GM12878 (cell line): ENCODE data around the gene FARS2. TPM values are rescaled to one million over a fixed set of nuclear protein-coding genes. Genes with fewer than 3 reads are reported as not detected.

Experiments
- ATAC-seq: fragments of 200-7000 bp; cut with Tn5 transposase; 3 replicates; pipeline ENCODE4 v1.9.1; 2020; ENCODE audit warnings: mild to moderate bottlenecking, moderate library complexity
- BruUV-seq: library from RNA; stranded (reverse); fragments of 400-500 nt; replicated peaks from 2 replicates; lab custom pipeline; 2021; lab: Mats Ljungman, UMichigan
- CTCF ChIA-PET: fragments of 300-600 bp; sonication (Branson Sonifier 250); formaldehyde crosslinking; extraction: SDS; loops from one replicate; lab custom pipeline; 2021; ENCODE audit warnings: inconsistent platforms; lab: Yijun Ruan, JAX
- POLR2A ChIA-PET: fragments of 350-600 bp; formaldehyde crosslinking; extraction: SDS; loops from one replicate; lab custom pipeline; 2021; ENCODE audit warnings: inconsistent platforms; lab: Charles Lee
- RAD21 ChIA-PET: fragments of 300-600 bp; sonication (Branson Sonifier 250); formaldehyde crosslinking; loops from one replicate; lab custom pipeline; 2023; ENCODE audit warnings: antibody characterized with exemption; ENCODE audit not compliant: unreplicated experiment; lab: Charles Lee
- SMC1A ChIA-PET: fragments of 300-600 bp; sonication (Branson Sonifier 250); formaldehyde crosslinking; loops from one replicate; lab custom pipeline; 2023; ENCODE audit not compliant: unreplicated experiment, uncharacterized antibody; lab: Charles Lee
- DNase-seq: peaks from one replicate; pipeline ENCODE4 v3.0.0-alpha.2; 2011; ENCODE audit warnings: low read depth, low spot score
- FAIRE-seq: peaks from 3 replicates; lab custom pipeline; 2011; peaks lifted over from hg19 to GRCh38; lab: Jason Lieb, UNC
- H2AFZ ChIP-seq: 2 replicates; pipeline ENCODE4 v1.6.0; 2011; ENCODE audit warnings: low read depth, low read length, control low read depth; ENCODE audit not compliant: control insufficient read depth
- H3K27ac ChIP-seq: 2 replicates; pipeline ENCODE4 v1.5.1; 2011; ENCODE audit warnings: control low read depth; ENCODE audit not compliant: control insufficient read depth, insufficient read depth
- H3K27me3 ChIP-seq, 2 experiments: replicated peaks in 1 of 2; 2 replicates each; pipeline versions ENCODE4 v1.6.0 to v1.6.1; 2011; ENCODE audit warnings: low read length in 1 of 2; ENCODE audit not compliant: control insufficient read depth in 2 of 2, insufficient read depth in 2 of 2
- H3K36me3 ChIP-seq, 2 experiments: 2 replicates each; pipeline ENCODE4 v1.5.1; 2011; ENCODE audit warnings: low read length in 1 of 2; ENCODE audit not compliant: control insufficient read depth in 2 of 2, insufficient read depth in 2 of 2
- H3K4me1 ChIP-seq: 2 replicates; pipeline ENCODE4 v1.6.1; 2011; ENCODE audit warnings: mild to moderate bottlenecking, low read length, moderate library complexity, mixed read lengths; ENCODE audit not compliant: control insufficient read depth, insufficient read depth
- H3K4me2 ChIP-seq: 2 replicates; pipeline ENCODE4 v1.6.0; 2011; ENCODE audit warnings: control low read depth; ENCODE audit not compliant: control insufficient read depth, insufficient read depth
- H3K4me3 ChIP-seq: fragments of 200-600 bp; sonication (generic); 2 replicates; pipeline ENCODE4 v1.5.1; 2016
- H3K79me2 ChIP-seq: 2 replicates; pipeline ENCODE4 v1.6.0; 2011; ENCODE audit warnings: low read length; ENCODE audit not compliant: control insufficient read depth, insufficient read depth
- H3K9ac ChIP-seq: 2 replicates; pipeline ENCODE4 v1.8.0; 2011; ENCODE audit warnings: low read length, control low read depth, mixed read lengths; ENCODE audit not compliant: control insufficient read depth, insufficient read depth
- H3K9me3 ChIP-seq: replicated peaks from 3 replicates; pipeline ENCODE4 v1.5.1; 2011; ENCODE audit warnings: mild to moderate bottlenecking, low read length; ENCODE audit not compliant: control insufficient read depth, insufficient read depth
- H4K20me1 ChIP-seq: 2 replicates; pipeline ENCODE4 v1.6.0; 2011; ENCODE audit not compliant: control insufficient read depth, insufficient read depth
- BCLAF1 ChIP-seq: fragments of 450-650 bp; IDR thresholded peaks from 2 replicates; pipeline ENCODE4 v1.6.1; 2017; ENCODE audit warnings: antibody characterized with exemption, mild to moderate bottlenecking, moderate library complexity
- CBX3 ChIP-seq: fragments of 200-600 bp; sonication (generic); IDR thresholded peaks from 2 replicates; pipeline ENCODE4 v1.6.1; 2016; ENCODE audit warnings: low read depth, borderline replicate concordance
- CEBPB ChIP-seq, 2 experiments: fragments of 150-350 bp in 1 of 2; IDR thresholded peaks; 2 replicates each; pipeline ENCODE4 v1.6.1; 2012 to 2014; ENCODE audit warnings: low read depth in 2 of 2, low read length in 2 of 2, borderline replicate concordance in 1 of 2, inconsistent platforms in 1 of 2
- CREM ChIP-seq: IDR thresholded peaks from 2 replicates; pipeline ENCODE4 v1.6.1; 2014; ENCODE audit warnings: antibody characterized with exemption, low read depth
- EED ChIP-seq: sonication (generic); IDR thresholded peaks from 2 replicates; pipeline ENCODE4 v1.6.1; 2016; ENCODE audit warnings: antibody characterized with exemption, low read depth
- FOXK2 ChIP-seq: fragments of 450-650 bp; IDR thresholded peaks from 2 replicates; pipeline ENCODE4 v1.6.1; 2017; ENCODE audit warnings: mild to moderate bottlenecking, moderate library complexity
- JUNB ChIP-seq: IDR thresholded peaks from 2 replicates; pipeline ENCODE4 v1.6.1; 2016; ENCODE audit warnings: antibody characterized with exemption, mild to moderate bottlenecking
- MYB ChIP-seq: fragments of 150-350 bp; IDR thresholded peaks from 2 replicates; pipeline ENCODE4 v1.6.1; 2014; ENCODE audit warnings: mild to moderate bottlenecking, low read depth, low read length, borderline replicate concordance
- NFIC ChIP-seq: IDR thresholded peaks from 2 replicates; pipeline ENCODE4 v1.6.1; 2012; ENCODE audit warnings: low read depth, mild to moderate bottlenecking, inconsistent platforms, low read length, moderate library complexity
- NR2F1 ChIP-seq: fragments of 450-650 bp; conservative IDR thresholded peaks from 2 replicates; pipeline ENCODE4 v1.6.1; 2017; ENCODE audit warnings: mild to moderate bottlenecking
- PBX3 ChIP-seq: IDR thresholded peaks from 2 replicates; pipeline ENCODE4 v1.6.1; 2011; ENCODE audit warnings: mild to moderate bottlenecking, low read depth, low read length, moderate library complexity; ENCODE audit not compliant: insufficient replicate concordance
- POLR2AphosphoS5 ChIP-seq: IDR thresholded peaks from 2 replicates; pipeline ENCODE4 v1.6.1; 2011; ENCODE audit warnings: mild to moderate bottlenecking, low read length, inconsistent platforms
- RAD51 ChIP-seq: fragments of 450-650 bp; IDR thresholded peaks from 2 replicates; pipeline ENCODE4 v1.6.1; 2016; ENCODE audit warnings: moderate library complexity, mild to moderate bottlenecking, inconsistent platforms
- RBBP5 ChIP-seq: fragments of 200-600 bp; sonication (generic); conservative IDR thresholded peaks from 2 replicates; pipeline ENCODE4 v1.6.1; 2016
- RUNX3 ChIP-seq: IDR thresholded peaks from 2 replicates; pipeline ENCODE4 v1.6.1; 2012; ENCODE audit warnings: low read length, inconsistent platforms
- SP1 ChIP-seq: IDR thresholded peaks from one replicate; pipeline ENCODE4 v1.6.1; 2011; ENCODE audit warnings: low read depth, low read length
- TCF7 ChIP-seq: IDR thresholded peaks from 2 replicates; pipeline ENCODE4 v1.6.1; 2014; ENCODE audit warnings: antibody characterized with exemption, borderline replicate concordance
- YY1 ChIP-seq: IDR thresholded peaks from 2 replicates; pipeline ENCODE4 v1.6.1; 2011; ENCODE audit warnings: low read depth, mild to moderate bottlenecking, low read length
- WGBS: methylation state at CpG from one replicate; pipeline ENCODE4 v1.1.6; 2016; ENCODE audit warnings: low lambda C conversion rate; ENCODE audit not compliant: insufficient replicate concordance, insufficient coverage; ENCODE audit errors: missing lambda C conversion rate; 5-methylcytosine and 5-hydroxymethylcytosine counted together
- in situ Hi-C: fragments of 300-500 bp; cut with MboI; formaldehyde crosslinking; loops from 9 replicates; pipeline ENCODE4 v1.14.3; 2018; ENCODE audit warnings: mixed read lengths
- intact Hi-C: fragments of 100-400 bp; cut with micrococcal nuclease; formaldehyde crosslinking; loops from one replicate; pipeline ENCODE4 v1.14.2; 2022; ENCODE audit not compliant: unreplicated experiment
- polyA plus RNA-seq, 11 experiments: library from polyadenylated mRNA; depleted of rRNA in 4 of 11; unstranded in 6 of 11; stranded (reverse) in 5 of 11; fragments of >200 nt; fragmentation: Nextera tagmentation in 4 of 11; fragmentation: Illumina TruSeq in 1 of 11; extraction: Ambion mirVana in 4 of 11; extraction: Trizol in 1 of 11; gene quantifications; 1 replicate in 1 of 11; 2 replicates in 10 of 11; pipeline versions ENCODE4 v1.2.1 to v1.2.3, GENCODE V29; 2011 to 2016; ENCODE audit warnings: inconsistent platforms in 2 of 11, missing spikeins in 2 of 11, low read depth in 1 of 11
- total RNA-seq, 4 experiments: library from RNA; depleted of rRNA in 3 of 4; stranded (reverse); fragments of >200 nt in 3 of 4; fragmentation: Illumina TruSeq in 1 of 4; extraction: Trizol in 1 of 4; gene quantifications; 2 replicates each; pipeline versions ENCODE4 v1.2.1 to v1.2.3, GENCODE V29; 2013 to 2021

FARS2 gene
- total and polyA plus RNA-seq, 10 of the 15 experiments (the other 5 are each of a cell fraction or from before 2014, with no cell fraction given): 16.8 to 46.7 (median 25.6) TPM

GRCh38 chr6:5425267-5425666 lies 164.0 kb downstream of the FARS2 start:
- 97% methylated on average over 7 of the region's 7 CpGs for WGBS
- in situ Hi-C loops: no loop called here
- POLR2A ChIA-PET: no interaction called here

GRCh38 chr6:5425797-5426196 lies 164.5 kb downstream of the FARS2 start:
- no peak for FAIRE-seq
- no peak for TF ChIP-seq CBX3
- no peak for TF ChIP-seq MYB
- no peak for TF ChIP-seq BCLAF1
- no peak for TF ChIP-seq CREM
- no peak for TF ChIP-seq RAD51
- TF ChIP-seq EED: no peak
- TF ChIP-seq SP1: no peak
- TF ChIP-seq RUNX3: no peak
- no peak for TF ChIP-seq TCF7
- no peak for TF ChIP-seq RBBP5
- TF ChIP-seq JUNB: no peak
- TF ChIP-seq NR2F1: no peak

More at GRCh38 chr6:5425267-5425666, 164.0 kb downstream of the FARS2 start:
- FAIRE-seq (no peak), DNase-seq (no peak), ATAC-seq (no peak)
- Histone ChIP-seq H2AFZ (no peak overlapping the region), H3K9me3 (peaks cover 1% of the 10 kb centered on the region; the same call in 1 of the 3 replicates), H3K4me2 (no peak overlapping the region), H3K9ac (no peak overlapping the region), H3K79me2 (no peaks in the 10 kb centered on the region), H4K20me1 (no peaks in the 10 kb centered on the region), H3K4me3 (no peak overlapping the region), H3K27me3 (no peaks in the 10 kb centered on the region), H3K27ac (no peak overlapping the region), H3K4me1 (no peaks in the 10 kb centered on the region), H3K36me3 (no peaks in the 10 kb centered on the region)
- intact Hi-C loops: no loop called here
- no TSS peak for BruUV-seq
- TF ChIP-seq FOXK2 (no peak), CEBPB (IDR thresholded peaks at IDR 0.05; ENCODE audit: borderline replicate concordance in 1 of 2, low read depth in 2 of 2, low read length in 2 of 2) (no peak), POLR2AphosphoS5 (no peak), NFIC (no peak), PBX3 (no peak), YY1 (no peak)
- SMC1A ChIA-PET: no interaction called here
- CTCF ChIA-PET: no interaction called here
- RAD21 ChIA-PET: no interaction called here

More at GRCh38 chr6:5425797-5426196, 164.5 kb downstream of the FARS2 start:
- RAD21 ChIA-PET: no interaction called here
- no peaks in the 10 kb centered on the region for H4K20me1 ChIP-seq
- no peaks in the 10 kb centered on the region for H3K4me1 ChIP-seq
- ATAC-seq: no peak
- H3K9me3 ChIP-seq: peaks cover 1% of the 10 kb centered on the region; the same call in 1 of the 3 replicates
- DNase-seq: no peak
- WGBS: 97% methylated on average over 4 of the region's 4 CpGs
- no peak overlapping the region for H3K4me3 ChIP-seq
- H3K27me3 ChIP-seq: no peaks in the 10 kb centered on the region
- no peak overlapping the region for H3K9ac ChIP-seq
- POLR2A ChIA-PET: no interaction called here
- no peaks in the 10 kb centered on the region for H3K79me2 ChIP-seq
- no peak overlapping the region for H3K27ac ChIP-seq
- no peak overlapping the region for H2AFZ ChIP-seq
- no peak overlapping the region for H3K4me2 ChIP-seq
- CTCF ChIA-PET: no interaction called here
- intact Hi-C loops (no loop called here), in situ Hi-C loops (no loop called here)
- no TSS peak for BruUV-seq
- SMC1A ChIA-PET: no interaction called here
- H3K36me3 ChIP-seq: no peaks in the 10 kb centered on the region
